IMR-90 (cell line): Measurements from ENCODE around the gene PTCHD4.

Source experiments
- FOS ChIP-seq: fragments of 150-350 bp; IDR thresholded peaks from 2 replicates; pipeline ENCODE4 v1.6.1; 2016; ENCODE audit warnings: low read depth, low read length
- MXI1 ChIP-seq: IDR thresholded peaks from 2 replicates; pipeline ENCODE4 v1.6.1; 2012; ENCODE audit warnings: low read depth, mild to moderate bottlenecking, low read length, moderate library complexity, borderline replicate concordance
- NFE2L2 ChIP-seq: fragments of 150-350 bp; IDR thresholded peaks from 2 replicates; pipeline ENCODE4 v1.6.1; 2016; ENCODE audit warnings: low read depth, mild to moderate bottlenecking, low read length
- POLR2A ChIP-seq: IDR thresholded peaks from 2 replicates; pipeline ENCODE4 v1.6.1; 2012; ENCODE audit warnings: mild to moderate bottlenecking, low read depth, low read length
- RFX5 ChIP-seq: IDR thresholded peaks from 2 replicates; pipeline ENCODE4 v1.8.0; 2012; ENCODE audit warnings: low read depth, mild to moderate bottlenecking, low read length, moderate library complexity
- SMC3 ChIP-seq: fragments of 150-350 bp; IDR thresholded peaks from 2 replicates; pipeline ENCODE4 v1.6.1; 2016; ENCODE audit warnings: low read depth, mild to moderate bottlenecking, antibody characterized with exemption, low read length, moderate library complexity
- TF ChIP-seq, protein P1 (sequence below): fragments of 150-350 bp; IDR thresholded peaks from 2 replicates; pipeline ENCODE4 v1.6.1; 2017; ENCODE audit warnings: mild to moderate bottlenecking, antibody characterized with exemption, low read length, low read depth
- TF ChIP-seq, protein P2 (sequence below): conservative IDR thresholded peaks from 2 replicates; pipeline ENCODE4 v1.5.1; 2012; ENCODE audit warnings: mild to moderate bottlenecking, low read depth, low read length, improper control_type of control experiment

DNA sequence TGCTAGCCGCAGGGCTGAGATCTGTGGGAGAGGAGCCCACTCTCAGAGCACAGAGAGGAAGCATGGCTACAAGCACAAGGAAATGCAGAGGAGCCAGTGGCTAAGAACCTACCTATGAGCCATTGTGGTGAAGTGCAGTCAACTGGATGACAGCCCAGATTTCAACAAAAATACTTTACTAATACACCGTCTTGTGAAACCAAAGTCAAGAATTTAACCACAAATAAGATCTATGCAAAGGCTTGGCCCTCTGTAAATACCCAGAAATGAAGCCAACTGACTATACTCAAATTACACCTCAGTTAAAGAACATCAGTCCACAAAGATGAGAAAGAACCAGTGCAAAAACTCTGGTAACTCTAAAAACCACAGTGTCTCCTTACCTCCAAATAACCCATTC, 40.1 kb upstream of the PTCHD4 start:
- TF ChIP-seq POLR2A: no peak
- no peak for TF ChIP-seq RFX5
- TF ChIP-seq, protein P1, sequence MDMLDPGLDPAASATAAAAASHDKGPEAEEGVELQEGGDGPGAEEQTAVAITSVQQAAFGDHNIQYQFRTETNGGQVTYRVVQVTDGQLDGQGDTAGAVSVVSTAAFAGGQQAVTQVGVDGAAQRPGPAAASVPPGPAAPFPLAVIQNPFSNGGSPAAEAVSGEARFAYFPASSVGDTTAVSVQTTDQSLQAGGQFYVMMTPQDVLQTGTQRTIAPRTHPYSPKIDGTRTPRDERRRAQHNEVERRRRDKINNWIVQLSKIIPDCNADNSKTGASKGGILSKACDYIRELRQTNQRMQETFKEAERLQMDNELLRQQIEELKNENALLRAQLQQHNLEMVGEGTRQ: no peak
- TF ChIP-seq, protein P2, sequence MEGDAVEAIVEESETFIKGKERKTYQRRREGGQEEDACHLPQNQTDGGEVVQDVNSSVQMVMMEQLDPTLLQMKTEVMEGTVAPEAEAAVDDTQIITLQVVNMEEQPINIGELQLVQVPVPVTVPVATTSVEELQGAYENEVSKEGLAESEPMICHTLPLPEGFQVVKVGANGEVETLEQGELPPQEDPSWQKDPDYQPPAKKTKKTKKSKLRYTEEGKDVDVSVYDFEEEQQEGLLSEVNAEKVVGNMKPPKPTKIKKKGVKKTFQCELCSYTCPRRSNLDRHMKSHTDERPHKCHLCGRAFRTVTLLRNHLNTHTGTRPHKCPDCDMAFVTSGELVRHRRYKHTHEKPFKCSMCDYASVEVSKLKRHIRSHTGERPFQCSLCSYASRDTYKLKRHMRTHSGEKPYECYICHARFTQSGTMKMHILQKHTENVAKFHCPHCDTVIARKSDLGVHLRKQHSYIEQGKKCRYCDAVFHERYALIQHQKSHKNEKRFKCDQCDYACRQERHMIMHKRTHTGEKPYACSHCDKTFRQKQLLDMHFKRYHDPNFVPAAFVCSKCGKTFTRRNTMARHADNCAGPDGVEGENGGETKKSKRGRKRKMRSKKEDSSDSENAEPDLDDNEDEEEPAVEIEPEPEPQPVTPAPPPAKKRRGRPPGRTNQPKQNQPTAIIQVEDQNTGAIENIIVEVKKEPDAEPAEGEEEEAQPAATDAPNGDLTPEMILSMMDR: no peak
- no peak for TF ChIP-seq NFE2L2
- no peak for TF ChIP-seq SMC3
- no peak for TF ChIP-seq FOS
- TF ChIP-seq MXI1: no peak
